ENCODE results near the gene ZIC5. TPM values are rescaled to one million over a fixed set of nuclear protein-coding genes. Genes with fewer than 3 reads are reported as not detected.

Gene ZIC5
- total RNA-seq, 2 donors from 2014 or later, result not detected

GRCh38 chr13:99944606-99945005 is 27.0 kb downstream of the ZIC5 start:
- Histone ChIP-seq H3K27me3 (peaks cover 0 to 9% of the 10 kb centered on the region in 2 donors), H3K4me3 (no peak overlapping the region), H3K9me3 (no peaks in the 10 kb centered on the region), H3K36me3 (replicated peaks in 1 of 2; ENCODE audit: insufficient read depth in 1 of 2, low read depth in 2 of 2) (no peaks in the 10 kb centered on the region), H3K4me1 (no peaks in the 10 kb centered on the region), H3K27ac (no peak overlapping the region)
- WGBS, 2 donors, result 78 to 79% methylated on average over 6 of the region's 6 CpGs
- intact Hi-C loops (cut with DNase I), result no loop called here
- ATAC-seq, result no peak
- no peak for TF ChIP-seq CTCF (IDR thresholded peaks at IDR 0.05)
- DNase-seq, result no peak

- Histone ChIP-seq H3K9me3 (no peaks in the 10 kb centered on the region), H3K4me1 (no peaks in the 10 kb centered on the region), H3K27me3 (peaks cover 0 to 9% of the 10 kb centered on the region in 2 donors), H3K27ac (no peak overlapping the region), H3K36me3 (replicated peaks in 1 of 2; ENCODE audit: insufficient read depth in 1 of 2, low read depth in 2 of 2) (no peaks in the 10 kb centered on the region), H3K4me3 (no peak overlapping the region)
- 70 to 76% methylated on average over 7 of the region's 7 CpGs for WGBS, 2 donors
- TF ChIP-seq CTCF (IDR thresholded peaks at IDR 0.05) (no peak), POLR2A (IDR thresholded peaks at IDR 0.05) (no peak)
- intact Hi-C loops (cut with DNase I), result no loop called here
- DNase-seq (no peak), ATAC-seq (no peak)
These were observed 27.5 kb downstream of the ZIC5 start for GRCh38 chr13:99944102-99944501.

GRCh38 chr13:99941911-99942310 is 29.7 kb downstream of the ZIC5 start:
- no peak for TF ChIP-seq POLR2A (IDR thresholded peaks at IDR 0.05)
- TF ChIP-seq CTCF (IDR thresholded peaks at IDR 0.05), result no peak
- Histone ChIP-seq H3K9me3 (no peaks in the 10 kb centered on the region), H3K36me3 (replicated peaks in 1 of 2; ENCODE audit: insufficient read depth in 1 of 2, low read depth in 2 of 2) (no peaks in the 10 kb centered on the region), H3K27ac (no peak overlapping the region), H3K4me1 (no peaks in the 10 kb centered on the region), H3K4me3 (no peak overlapping the region), H3K27me3 (peaks cover 0 to 9% of the 10 kb centered on the region in 2 donors)
- 87 to 91% methylated on average over 4 of the region's 4 CpGs for WGBS, 2 donors
- DNase-seq (no peak), ATAC-seq (no peak)
- intact Hi-C loops (cut with DNase I), result no loop called here

- peak in 1 of 4 donors; percentile 24 for DNase-seq
- Histone ChIP-seq H3K4me1 (no peaks in the 10 kb centered on the region), H3K27ac (no peak overlapping the region), H3K4me3 (no peak overlapping the region), H3K9me3 (no peaks in the 10 kb centered on the region), H3K27me3 (peaks cover 0 to 3% of the 10 kb centered on the region in 2 donors), H3K36me3 (replicated peaks in 1 of 2; ENCODE audit: insufficient read depth in 1 of 2, low read depth in 2 of 2) (no peaks in the 10 kb centered on the region)
- TF ChIP-seq CTCF (IDR thresholded peaks at IDR 0.05), result no peak
- no peak for TF ChIP-seq POLR2A (IDR thresholded peaks at IDR 0.05)
- intact Hi-C loops (cut with DNase I), result no loop called here
- ATAC-seq, result no peak
- WGBS, 2 donors, result 24 to 28% methylated on average over 7 of the region's 7 CpGs
These were observed 30.5 kb downstream of the ZIC5 start for GRCh38 chr13:99941086-99941485.

- 85 to 88% methylated on average over 7 of the region's 7 CpGs for WGBS, 2 donors
- no peaks in the 10 kb centered on the region for H3K27me3 ChIP-seq
These were observed 32.9 kb downstream of the ZIC5 start for GRCh38 chr13:99938635-99939034.

More at GRCh38 chr13:99938635-99939034, 32.9 kb downstream of the ZIC5 start:
- Histone ChIP-seq H3K36me3 (replicated peaks in 1 of 2; ENCODE audit: insufficient read depth in 1 of 2, low read depth in 2 of 2) (no peaks in the 10 kb centered on the region), H3K4me1 (no peaks in the 10 kb centered on the region), H3K4me3 (no peak overlapping the region), H3K9me3 (no peaks in the 10 kb centered on the region), H3K27ac (no peak overlapping the region)
- TF ChIP-seq CTCF (IDR thresholded peaks at IDR 0.05) (no peak), POLR2A (IDR thresholded peaks at IDR 0.05) (no peak)
- ATAC-seq (no peak), DNase-seq (no peak)
- intact Hi-C loops (cut with DNase I), result no loop called here

Measured in body of pancreas (tissue), 4 donors.